ENCODE results near the gene SOX8.

Gene SOX8

DNA sequence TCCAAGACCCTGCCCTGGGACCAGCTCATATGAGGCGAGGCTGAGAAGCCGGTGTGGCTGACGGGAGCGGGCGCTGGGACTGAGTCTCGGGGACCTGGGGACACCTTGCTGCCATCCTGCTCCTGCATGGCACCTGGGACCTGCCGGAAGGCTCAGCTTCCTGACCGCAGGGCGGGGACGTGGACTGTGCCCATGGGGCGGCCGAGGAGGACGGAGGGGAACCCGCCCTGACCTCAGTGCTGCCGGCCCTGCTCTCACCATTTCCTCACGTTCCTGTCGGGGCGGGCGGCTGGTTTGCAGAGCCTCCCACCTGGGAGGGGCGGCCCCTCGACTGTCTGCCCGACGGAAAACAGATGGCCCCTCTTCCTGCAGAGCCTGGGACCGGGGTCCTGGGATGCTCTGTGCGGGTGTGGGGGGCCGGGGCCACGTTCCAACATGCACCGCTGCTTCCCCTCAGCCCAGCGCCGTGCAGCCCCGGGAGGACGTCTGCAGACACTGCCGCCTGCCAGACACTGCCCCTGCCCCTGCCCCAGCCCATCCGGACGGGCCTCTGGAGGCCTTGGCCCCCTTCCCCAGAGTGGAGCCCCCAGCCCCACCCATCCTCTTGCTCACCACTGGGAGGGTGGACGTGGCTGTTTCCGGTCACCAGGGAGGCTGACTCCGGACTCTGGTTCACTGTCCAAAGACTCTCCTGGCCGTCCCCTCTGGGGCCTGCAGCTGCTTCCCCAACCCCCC, 47.1 kb downstream of the SOX8 start:
- no peak for DNase-seq

DNA sequence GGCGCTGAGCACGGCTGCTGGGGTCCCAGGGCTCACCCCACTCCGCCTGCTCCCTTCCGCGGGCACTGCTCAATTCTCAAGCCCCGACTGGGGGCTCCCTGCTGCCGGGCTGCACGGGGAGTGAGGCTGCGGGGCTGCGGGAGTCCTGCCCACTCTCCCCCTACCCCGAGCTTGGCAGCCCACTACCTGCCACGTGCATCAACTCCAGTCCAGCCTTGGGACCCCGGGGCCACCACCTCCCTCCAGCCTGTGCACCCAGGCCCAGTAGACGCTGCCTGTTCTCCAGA, 47.6 kb downstream of the SOX8 start:
- DNase-seq: no peak

DNA sequence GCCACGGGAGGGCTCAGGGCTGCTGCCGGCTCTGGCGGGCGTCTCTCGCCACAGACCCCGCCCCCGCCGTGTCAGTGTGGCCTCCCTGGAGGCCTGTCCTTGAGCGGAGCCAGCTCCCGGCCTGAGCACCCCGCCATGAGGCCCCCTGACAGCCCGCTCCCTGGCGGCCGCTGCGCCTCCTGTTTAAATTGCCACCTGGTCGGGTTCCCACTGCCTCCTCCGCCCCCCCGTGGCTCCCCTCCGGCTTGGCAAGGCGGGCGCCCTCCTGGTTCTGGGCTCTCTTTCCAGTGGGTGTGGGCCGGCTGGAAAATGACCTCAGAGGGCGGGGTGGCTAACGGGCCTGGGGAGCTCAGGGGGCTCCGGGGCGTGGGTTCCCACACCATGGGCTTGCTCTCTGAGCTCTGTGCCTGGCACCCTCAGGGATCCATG, 48.9 kb downstream of the SOX8 start:
- no peak for DNase-seq

- no peak for DNase-seq
Observed at GRCh38 chr16:1031666-1032065, 50.1 kb downstream of the SOX8 start.

- DNase-seq: no peak
Observed at GRCh38 chr16:1032607-1033006, 51.0 kb downstream of the SOX8 start.

DNA sequence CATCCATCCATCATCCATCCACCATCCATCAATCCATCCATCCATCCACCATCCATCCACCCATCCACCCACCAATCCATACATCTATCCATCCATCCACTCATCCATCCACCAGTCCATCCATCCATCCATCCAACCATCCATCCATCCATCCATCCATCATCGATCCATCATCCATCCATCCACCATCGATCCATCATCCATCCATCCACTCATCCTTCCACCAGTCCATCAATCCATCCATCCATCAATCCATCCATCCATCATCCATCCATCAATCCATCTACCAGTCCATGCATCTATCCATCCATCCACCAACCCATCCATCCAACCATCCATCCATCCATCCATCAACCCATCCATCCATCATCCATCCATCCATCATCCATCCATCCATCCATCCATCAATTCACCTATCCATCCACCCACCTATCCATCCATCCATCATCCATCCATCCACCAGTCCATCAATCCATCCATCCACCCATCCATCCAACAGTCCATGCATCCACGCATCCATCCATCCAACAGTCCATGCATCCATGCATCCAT, 51.6 kb downstream of the SOX8 start:
- DNase-seq: no peak

DNA sequence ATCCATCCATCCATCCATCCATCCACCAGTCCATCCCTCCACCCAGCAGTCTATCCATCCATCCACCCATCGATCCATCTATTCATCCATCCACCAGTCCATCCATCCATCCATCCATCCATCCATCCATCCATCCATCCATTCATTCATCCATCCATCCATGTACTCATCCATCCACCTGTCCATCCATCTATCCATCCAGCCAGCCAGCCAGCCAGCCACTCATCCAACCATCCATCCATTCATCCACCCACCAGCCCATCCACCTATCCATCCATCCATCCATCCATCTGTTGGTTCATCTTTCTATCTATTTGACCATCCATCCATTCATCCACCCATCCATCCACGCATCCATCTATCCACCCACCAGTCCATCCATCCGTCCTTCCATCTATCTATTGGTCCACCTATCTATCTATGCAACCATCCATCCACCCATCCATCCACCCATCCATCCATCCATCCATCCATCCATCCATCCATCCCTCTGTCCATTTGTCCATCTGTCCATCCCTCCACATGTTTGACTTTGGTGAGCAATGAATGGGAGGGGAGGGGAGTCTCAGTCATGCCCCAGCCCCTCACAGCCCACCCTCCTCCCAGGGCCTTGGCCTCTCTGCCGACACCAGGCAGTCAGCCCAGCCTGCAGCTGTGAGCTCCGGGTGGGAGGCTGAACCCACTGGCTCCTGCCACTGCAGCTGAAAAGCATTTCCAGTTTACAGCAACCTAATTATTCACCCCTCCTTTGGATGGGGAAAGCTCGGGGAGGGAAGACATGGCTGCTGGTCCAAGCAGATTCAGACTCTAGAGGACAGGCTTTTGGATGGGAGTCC, 52.9 kb downstream of the SOX8 start:
- DNase-seq: no peak

DNA sequence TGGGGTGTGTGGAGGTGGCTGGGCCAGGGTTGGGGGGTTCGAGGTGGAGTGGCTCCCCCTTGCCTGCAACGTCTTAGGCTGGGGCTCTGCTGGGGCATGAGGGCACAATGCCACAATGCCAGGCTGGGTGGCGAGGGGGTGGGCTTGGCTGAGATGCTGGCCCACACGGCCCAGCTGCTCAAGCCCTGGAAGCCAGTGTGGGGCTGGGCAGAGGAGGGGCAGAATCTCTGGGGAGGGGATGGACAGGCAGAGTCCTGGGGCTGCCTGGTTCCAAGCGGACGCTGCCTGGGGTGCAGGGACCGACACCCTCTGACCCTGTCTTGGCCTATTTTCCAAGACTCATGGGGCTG, 53.5 kb downstream of the SOX8 start:
- no peak for DNase-seq

GRCh38 chr16:1036166-1036565, 54.6 kb downstream of the SOX8 start:
- DNase-seq: no peak

Data from NCI-H1092 (cell line).